Endodermal cell (in vitro differentiated cells): ENCODE measurements around the gene DDX27. TPM values are rescaled to one million over a fixed set of nuclear protein-coding genes. Genes with fewer than 3 reads are reported as not detected.

Source experiments
- DNase-seq: peaks from one replicate; pipeline ENCODE4 v3.0.0-alpha.2; 2017
- H3K27ac ChIP-seq: 2 replicates; pipeline ENCODE4 v1.5.1; 2013; ENCODE audit warnings: mild to moderate bottlenecking, low read depth, low read length, moderate library complexity
- H3K27me3 ChIP-seq: 2 replicates; pipeline ENCODE4 v1.6.1; 2013; ENCODE audit warnings: mild to moderate bottlenecking, low read length, moderate library complexity; ENCODE audit not compliant: insufficient read depth, control insufficient read depth, poor library complexity, severe bottlenecking
- H3K36me3 ChIP-seq: 2 replicates; pipeline ENCODE4 v1.7.0; 2013; ENCODE audit warnings: mild to moderate bottlenecking, low read length, moderate library complexity; ENCODE audit not compliant: control insufficient read depth, insufficient read depth
- H3K4me1 ChIP-seq: one replicate; pipeline ENCODE4 v1.7.0; 2013; ENCODE audit warnings: low read length; ENCODE audit not compliant: control insufficient read depth, insufficient read depth
- H3K4me3 ChIP-seq: 2 replicates; pipeline ENCODE4 v1.5.1; 2013; ENCODE audit warnings: mild to moderate bottlenecking, low read length, moderate library complexity
- H3K9ac ChIP-seq: 2 replicates; pipeline ENCODE4 v1.6.1; 2013; ENCODE audit warnings: mild to moderate bottlenecking, low read length, moderate library complexity; ENCODE audit not compliant: poor library complexity, severe bottlenecking; ENCODE audit errors: extremely low read depth
- H3K9me3 ChIP-seq: 2 replicates; pipeline ENCODE4 v1.6.1; 2013; ENCODE audit warnings: mild to moderate bottlenecking, low read length, moderate library complexity; ENCODE audit not compliant: control insufficient read depth
- H3K27ac Mint-ChIP-seq: 2 replicates; pipeline ENCODE4 v1.8.0; 2020; ENCODE audit warnings: mixed read lengths
- H3K27me3 Mint-ChIP-seq: 2 replicates; pipeline ENCODE4 v1.8.0; 2021; ENCODE audit warnings: mild to moderate bottlenecking, mixed read lengths; ENCODE audit not compliant: insufficient read depth
- H3K36me3 Mint-ChIP-seq: 2 replicates; pipeline ENCODE4 v1.8.0; 2020; ENCODE audit warnings: low read depth, mixed read lengths
- H3K4me1 Mint-ChIP-seq: 2 replicates; pipeline ENCODE4 v1.8.0; 2020; ENCODE audit warnings: mixed read lengths
- H3K4me3 Mint-ChIP-seq: 2 replicates; pipeline ENCODE4 v1.8.0; 2020; ENCODE audit warnings: mild to moderate bottlenecking, moderate library complexity, mixed read lengths
- H3K9me3 Mint-ChIP-seq: 2 replicates; pipeline ENCODE4 v1.8.0; 2020; ENCODE audit warnings: mild to moderate bottlenecking, mixed read lengths
- WGBS, 2 experiments: methylation state at CpG; one replicate each; pipeline versions ENCODE4 v1.1.5 to v1.1.7; 2013; ENCODE audit warnings: missing lambda C conversion rate in 2 of 2, mixed read lengths in 1 of 2; ENCODE audit not compliant: insufficient coverage in 1 of 2, insufficient read length in 1 of 2; 5-methylcytosine and 5-hydroxymethylcytosine counted together
- total RNA-seq, 2 donors: library from RNA; stranded (reverse); fragmentation: NEBNext Ultra II Directional in 1 of 2; extraction: Animal tissue kit (Norgen Biotek cat#: 25700) in 1 of 2; gene quantifications; 2 replicates in 1 of 2; 3 replicates in 1 of 2; pipeline ENCODE4 v1.2.1, GENCODE V29; 2021
- TF ChIP-seq, protein P1 (sequence below): fragments of 200-600 bp; sonication (generic); conservative IDR thresholded peaks from 2 replicates; pipeline ENCODE4 v1.5.0; 2021; ENCODE audit warnings: antibody characterized with exemption, mild to moderate bottlenecking

The DDX27 gene
- total RNA-seq, 2 donors from 2014 or later: 40.4 to 45.2 TPM

DNA sequence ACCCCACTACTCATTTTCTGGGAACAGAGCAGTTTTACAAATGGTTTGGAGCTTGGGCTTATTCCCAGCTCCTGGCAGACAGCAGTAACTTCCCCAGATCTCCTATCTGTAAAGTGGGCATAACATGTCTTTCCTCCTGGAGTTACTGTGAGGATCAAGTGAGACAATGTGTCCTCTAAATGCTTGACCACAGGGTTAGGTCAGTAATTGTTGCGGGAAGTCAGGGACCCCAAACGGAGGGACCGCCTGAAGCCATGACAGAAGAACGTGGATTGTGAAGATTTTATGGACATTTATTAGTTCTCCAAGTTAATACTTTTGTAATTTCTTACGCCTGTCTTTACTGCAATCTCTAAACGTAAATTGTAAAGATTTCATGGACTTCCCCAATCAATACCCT lies 73.9 kb downstream of the DDX27 start:
- Mint-ChIP-seq H3K36me3 (peaks cover 65% of the 10 kb centered on the region), H3K4me1 (peaks cover 3% of the 10 kb centered on the region), H3K4me3 (no peak overlapping the region), H3K9me3 (peaks cover 10% of the 10 kb centered on the region), H3K27ac (no peak overlapping the region), H3K27me3 (no peaks in the 10 kb centered on the region)
- Histone ChIP-seq H3K4me3 (no peak overlapping the region), H3K27me3 (no peaks in the 10 kb centered on the region), H3K27ac (no peak overlapping the region), H3K4me1 (no peaks in the 10 kb centered on the region), H3K9ac (no peak overlapping the region), H3K9me3 (peaks cover 5% of the 10 kb centered on the region), H3K36me3 (peaks cover 46% of the 10 kb centered on the region)
- WGBS, 2 experiments: 85 to 93% methylated on average over 5 to 6 of the region's 6 CpGs
- DNase-seq: peak; percentile 60
- TF ChIP-seq, protein P1, sequence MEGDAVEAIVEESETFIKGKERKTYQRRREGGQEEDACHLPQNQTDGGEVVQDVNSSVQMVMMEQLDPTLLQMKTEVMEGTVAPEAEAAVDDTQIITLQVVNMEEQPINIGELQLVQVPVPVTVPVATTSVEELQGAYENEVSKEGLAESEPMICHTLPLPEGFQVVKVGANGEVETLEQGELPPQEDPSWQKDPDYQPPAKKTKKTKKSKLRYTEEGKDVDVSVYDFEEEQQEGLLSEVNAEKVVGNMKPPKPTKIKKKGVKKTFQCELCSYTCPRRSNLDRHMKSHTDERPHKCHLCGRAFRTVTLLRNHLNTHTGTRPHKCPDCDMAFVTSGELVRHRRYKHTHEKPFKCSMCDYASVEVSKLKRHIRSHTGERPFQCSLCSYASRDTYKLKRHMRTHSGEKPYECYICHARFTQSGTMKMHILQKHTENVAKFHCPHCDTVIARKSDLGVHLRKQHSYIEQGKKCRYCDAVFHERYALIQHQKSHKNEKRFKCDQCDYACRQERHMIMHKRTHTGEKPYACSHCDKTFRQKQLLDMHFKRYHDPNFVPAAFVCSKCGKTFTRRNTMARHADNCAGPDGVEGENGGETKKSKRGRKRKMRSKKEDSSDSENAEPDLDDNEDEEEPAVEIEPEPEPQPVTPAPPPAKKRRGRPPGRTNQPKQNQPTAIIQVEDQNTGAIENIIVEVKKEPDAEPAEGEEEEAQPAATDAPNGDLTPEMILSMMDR: no peak

Other genes starting within 250 kb of the DDX27 start
- gene CSE1L, start 173.1 kb upstream of the DDX27 start, total RNA-seq: 100 to 1,000 TPM; 161 to 180 TPM
- 10 to 100 TPM; 90.2 to 95.5 TPM for gene STAU1, start 31.1 kb upstream of the DDX27 start, total RNA-seq
- gene ZNFX1, start 58.6 kb downstream of the DDX27 start, total RNA-seq: 1 to 10 TPM; 8.1 to 8.9 TPM